Stimulated activated CD8-positive, alpha-beta memory T cell treated with anti-CD3 and anti-CD28 coated beads, Interleukin-7, amount 100 ng/mL, for 24 hours (primary cell): ENCODE results near the gene SLC22A23.
"Not testable (repeated sequence)": the region's sequence is repeated elsewhere in the genome, so short reads cannot be mapped to it uniquely, and the experiment has no call there.

Experiments used
- DNase-seq: peaks from one replicate; pipeline ENCODE4 v3.0.0-alpha.2; 2020; ENCODE audit warnings: low read depth

The SLC22A23 gene

DNA sequence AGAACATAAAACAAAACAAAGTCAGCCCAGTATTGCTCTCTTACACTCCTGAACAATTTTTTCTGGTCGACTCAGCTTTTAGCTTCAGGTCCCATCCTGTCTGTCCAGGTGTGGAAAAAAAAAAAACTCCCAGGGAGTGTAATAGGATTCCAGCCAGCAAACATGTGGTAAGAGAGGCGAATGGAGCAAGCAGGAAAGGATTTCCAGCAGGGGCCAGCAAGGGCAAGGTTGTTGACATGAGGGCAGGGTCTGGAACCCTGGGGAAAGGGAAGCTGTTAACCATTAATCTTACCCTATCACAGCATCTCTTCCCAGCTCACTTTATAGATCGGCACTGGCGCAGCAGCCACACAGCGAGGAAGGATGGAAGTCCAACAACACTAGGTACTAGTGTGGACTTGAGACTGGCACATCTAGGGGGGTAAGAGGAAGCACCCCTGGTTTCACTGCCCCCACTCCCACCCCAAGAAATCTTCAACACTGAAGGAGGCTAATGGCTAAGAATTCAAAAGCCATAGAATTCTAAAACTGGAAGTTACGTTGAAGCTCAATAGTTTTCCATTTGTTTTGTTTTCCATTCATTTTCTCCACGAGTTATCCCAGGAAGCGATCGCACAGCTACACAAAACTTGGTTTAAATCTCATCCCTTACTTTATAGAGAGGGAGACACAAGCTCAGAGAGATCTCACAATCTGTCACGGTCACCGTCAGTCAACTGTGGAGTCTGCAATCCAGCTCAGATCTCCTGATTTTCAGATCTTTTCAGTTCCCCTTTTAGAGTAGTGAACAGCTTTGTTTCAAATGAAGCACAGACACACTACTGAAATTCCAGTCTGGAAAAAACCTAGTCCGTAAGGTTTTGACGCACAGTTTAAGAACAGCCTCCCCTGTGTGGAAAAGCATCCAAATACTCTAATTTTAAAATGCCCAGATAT is 53.3 kb downstream of the SLC22A23 start:
- no peak for DNase-seq

DNA sequence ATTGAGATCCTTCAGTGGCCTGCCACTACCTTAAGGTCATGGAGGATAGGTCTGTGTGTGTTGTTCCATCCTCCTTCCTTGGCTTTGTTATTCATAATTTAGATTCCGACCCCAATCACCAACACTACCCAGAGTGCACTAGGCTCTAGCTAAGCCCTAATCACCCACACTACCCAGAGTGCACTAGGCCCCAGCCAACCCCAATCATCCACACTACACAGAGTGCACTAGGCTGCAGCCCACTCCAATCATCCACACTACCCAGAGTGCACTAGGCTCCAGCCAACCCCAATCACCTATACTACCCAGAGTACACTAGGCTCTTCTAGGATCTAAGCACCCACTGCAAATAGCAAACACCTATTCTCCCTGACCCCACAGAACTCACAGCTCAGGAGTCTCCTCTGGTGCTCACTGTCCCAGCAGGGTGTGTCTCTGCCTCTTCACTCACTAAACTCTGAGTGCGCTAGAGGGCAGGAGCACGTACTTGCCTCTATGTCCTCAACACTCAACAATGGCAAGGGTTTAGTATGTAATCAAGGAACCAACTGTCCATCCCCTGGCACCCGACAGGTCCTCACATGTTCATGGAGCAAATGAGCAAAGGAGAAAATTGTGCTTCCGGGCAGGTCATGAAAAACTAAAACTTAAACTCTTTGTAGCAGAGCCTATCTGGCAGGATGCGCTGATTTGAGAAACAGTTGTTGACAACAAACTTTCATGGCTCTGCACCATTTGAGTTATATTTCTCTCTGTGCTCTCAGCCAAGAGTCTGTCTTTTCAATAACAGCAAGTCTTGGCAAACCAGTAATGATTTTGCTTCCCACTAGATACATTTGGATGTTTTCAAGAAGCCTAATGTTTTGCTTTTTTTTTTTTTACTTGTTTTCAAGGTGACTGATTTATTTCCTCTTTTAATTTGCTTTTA is 54.3 kb downstream of the SLC22A23 start:
- no peak for DNase-seq

GRCh38 chr6:3400162-3400561 is 56.7 kb downstream of the SLC22A23 start:
- DNase-seq, result no peak

GRCh38 chr6:3398755-3399696 is 57.8 kb downstream of the SLC22A23 start:
- no peak for DNase-seq

- no peak for DNase-seq
These were observed 58.7 kb downstream of the SLC22A23 start for GRCh38 chr6:3398165-3398562.

DNA sequence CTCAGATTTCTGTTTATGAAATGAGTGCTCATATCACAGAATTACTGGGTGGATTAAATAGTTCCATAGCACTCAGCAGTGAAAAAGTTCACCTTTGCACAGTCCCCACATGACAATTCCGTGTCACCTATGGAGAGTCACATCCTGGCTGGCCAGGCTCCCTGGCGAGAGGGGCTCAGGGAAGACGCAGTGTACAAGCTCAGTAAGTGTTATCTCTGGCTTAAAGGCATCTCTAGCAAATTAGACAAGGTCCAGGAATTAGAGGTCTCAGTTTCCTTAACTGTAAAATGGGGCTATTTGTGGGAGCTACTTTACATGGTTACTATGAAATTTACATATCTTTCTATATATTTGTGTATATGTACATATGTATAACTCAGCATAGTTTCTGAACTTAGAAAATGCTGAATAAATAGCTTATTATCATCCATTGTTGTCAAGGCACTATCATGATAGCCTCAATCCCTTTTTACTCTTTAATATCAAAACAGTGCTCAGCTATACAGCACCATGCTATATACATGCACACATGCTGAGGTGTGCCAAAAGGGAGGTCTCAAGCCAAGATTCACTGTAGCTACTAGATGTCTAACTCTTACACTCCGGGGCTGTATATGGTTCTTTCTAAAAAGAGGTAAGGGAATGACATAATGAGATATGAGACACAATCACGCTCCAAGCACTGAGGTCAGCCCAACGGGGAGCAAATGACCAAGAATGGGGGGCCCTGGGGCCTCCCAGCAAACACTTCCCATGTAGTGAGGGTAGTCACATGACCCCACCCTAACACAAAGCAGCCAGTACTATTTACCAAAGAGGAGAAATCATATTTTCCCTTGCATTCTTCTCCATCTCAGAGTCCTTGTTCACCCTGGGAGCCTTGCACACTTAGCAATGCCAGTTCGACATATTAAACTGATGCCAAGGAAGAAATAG is 59.4 kb downstream of the SLC22A23 start:
- no peak for DNase-seq

- DNase-seq, result no peak
These were observed 60.2 kb downstream of the SLC22A23 start for GRCh38 chr6:3396503-3397180.

GRCh38 chr6:3394671-3395070 is 62.2 kb downstream of the SLC22A23 start:
- DNase-seq, result no peak

DNA sequence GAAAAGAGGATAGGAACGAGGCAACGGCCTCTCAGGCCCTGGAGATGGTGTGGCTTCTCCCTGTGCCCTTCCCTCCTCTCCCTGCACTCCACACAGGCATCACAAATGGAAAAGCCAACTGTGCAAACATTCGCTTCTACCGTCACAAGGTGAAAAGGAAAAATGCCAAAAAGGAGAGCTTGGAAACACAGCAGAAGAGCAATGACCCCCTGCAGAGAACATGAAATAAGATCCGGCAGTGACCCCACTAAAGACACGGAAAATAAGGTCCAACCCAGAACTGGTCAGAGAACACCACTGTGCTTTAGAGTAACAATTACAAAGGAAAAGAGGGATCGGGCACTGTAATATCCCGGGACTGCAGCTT is 63.0 kb downstream of the SLC22A23 start:
- DNase-seq, result no peak

- no peak for DNase-seq
These were observed 63.7 kb downstream of the SLC22A23 start for GRCh38 chr6:3392930-3393835.

GRCh38 chr6:3391902-3392458 is 64.9 kb downstream of the SLC22A23 start:
- no peak for DNase-seq

- no peak for DNase-seq
These were observed 66.2 kb downstream of the SLC22A23 start for GRCh38 chr6:3390698-3391097.

- DNase-seq, result no peak
These were observed 67.3 kb downstream of the SLC22A23 start for GRCh38 chr6:3389390-3390167.

- DNase-seq, result no peak
These were observed 68.1 kb downstream of the SLC22A23 start for GRCh38 chr6:3388786-3389185.

- no peak for DNase-seq
These were observed 70.4 kb downstream of the SLC22A23 start for GRCh38 chr6:3386374-3386857.

DNA sequence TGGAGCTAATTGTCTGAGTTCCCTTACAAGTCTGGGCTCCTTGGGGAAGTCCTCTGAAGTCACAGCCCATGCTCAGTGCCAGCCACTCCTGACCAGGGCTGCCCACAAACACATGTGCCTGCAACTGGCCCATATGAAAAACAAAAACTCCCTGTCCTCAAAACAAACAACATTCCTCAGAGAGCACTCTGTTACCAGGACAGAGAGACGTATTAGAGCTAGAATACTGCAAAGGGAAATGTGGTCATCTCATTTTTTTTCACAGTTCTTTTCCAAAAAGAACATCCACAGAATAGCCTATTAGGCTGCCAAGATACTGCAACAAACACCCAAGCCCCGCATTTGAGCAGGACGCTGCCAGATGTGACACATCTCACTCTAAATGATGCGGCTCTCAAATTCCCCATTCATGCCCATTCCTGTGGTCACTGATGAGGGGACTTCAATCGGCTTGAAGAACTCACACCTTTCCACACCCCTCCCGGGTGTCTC is 71.1 kb downstream of the SLC22A23 start:
- DNase-seq, result no peak

GRCh38 chr6:3385181-3385580 is 71.7 kb downstream of the SLC22A23 start:
- DNase-seq, result not testable (repeated sequence)
